A549 (cell line): Measurements from ENCODE around the gene OR52B6.

Source experiments
- CEBPB ChIP-seq, 2 experiments: fragments of >200 bp in 1 of 2; sonication (Bioruptor Twin) in 1 of 2; formaldehyde crosslinking in 1 of 2; IDR thresholded peaks; 2 replicates each; pipeline ENCODE4 v1.6.1; 2012 to 2016
- CHD4 ChIP-seq: fragments of 200-600 bp; sonication (generic); IDR thresholded peaks from 2 replicates; pipeline ENCODE4 v1.6.1; 2016; ENCODE audit warnings: antibody characterized with exemption, mild to moderate bottlenecking, borderline replicate concordance
- EP300 ChIP-seq, 2 experiments: fragments of >200 bp; sonication (Bioruptor Twin); formaldehyde crosslinking; IDR thresholded peaks; 2 replicates in 1 of 2; 3 replicates in 1 of 2; pipeline ENCODE4 v1.6.1; 2016 to 2017
- ESRRA ChIP-seq: fragments of 150-350 bp; IDR thresholded peaks from 2 replicates; pipeline ENCODE4 v1.6.1; 2014; ENCODE audit warnings: mild to moderate bottlenecking, low read length, borderline replicate concordance
- FOXS1 ChIP-seq: fragments of 250-450 bp; sonication (Bioruptor Pico); IDR thresholded peaks from 2 replicates; pipeline ENCODE4 v1.5.0; 2020; ENCODE audit warnings: mild to moderate bottlenecking, moderate library complexity
- NR3C1 ChIP-seq: fragments of >200 bp; sonication (Bioruptor Twin); formaldehyde crosslinking; IDR thresholded peaks from 3 replicates; pipeline ENCODE4 v1.6.1; 2017
- POLR2AphosphoS2 ChIP-seq: conservative IDR thresholded peaks from 2 replicates; pipeline ENCODE4 v1.6.1; 2012; ENCODE audit warnings: low read length, improper control_type of control experiment, inconsistent platforms
- RFX5 ChIP-seq: fragments of 450-650 bp; IDR thresholded peaks from 2 replicates; pipeline ENCODE4 v1.7.1; 2014; ENCODE audit warnings: antibody characterized with exemption, mild to moderate bottlenecking, moderate library complexity
- ZFP36 ChIP-seq: fragments of 450-650 bp; IDR thresholded peaks from 2 replicates; pipeline ENCODE4 v1.6.1; 2014; ENCODE audit warnings: borderline replicate concordance; ENCODE audit not compliant: partially characterized antibody
- TF ChIP-seq, protein P1 (sequence below): IDR thresholded peaks from 2 replicates; pipeline ENCODE4 v1.6.1; 2012; ENCODE audit warnings: low read depth, borderline replicate concordance
- TF ChIP-seq, protein P2 (sequence below): fragments of 200-600 bp; sonication (generic); IDR thresholded peaks from 2 replicates; pipeline ENCODE4 v1.6.1; 2016; ENCODE audit warnings: antibody characterized with exemption, mild to moderate bottlenecking, moderate library complexity
- TF ChIP-seq, protein P3 (sequence below): fragments of >200 bp; sonication (Bioruptor Twin); formaldehyde crosslinking; IDR thresholded peaks from 3 replicates; pipeline ENCODE4 v1.5.1; 2016

DNA sequence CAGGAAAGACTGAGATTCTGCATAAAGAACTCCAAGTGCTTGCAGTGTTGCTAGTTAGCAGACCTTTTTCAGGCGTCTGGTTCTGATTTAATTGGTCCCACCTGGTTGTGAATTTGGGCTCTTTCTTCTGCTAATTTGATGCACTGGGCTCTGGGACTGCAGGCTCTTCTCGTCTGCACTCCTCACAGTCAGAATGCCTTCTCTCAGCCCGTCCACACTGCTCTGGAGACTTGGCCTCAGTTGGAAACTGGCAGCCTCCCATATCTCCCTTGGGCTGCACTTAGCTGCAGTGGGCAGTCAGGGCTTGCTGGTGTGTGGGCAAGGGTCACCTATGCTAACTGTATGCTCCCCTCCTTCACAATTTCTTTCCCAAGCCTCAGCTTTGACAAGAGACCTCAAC, 17.3 kb downstream of the OR52B6 start:
- TF ChIP-seq, protein P1, sequence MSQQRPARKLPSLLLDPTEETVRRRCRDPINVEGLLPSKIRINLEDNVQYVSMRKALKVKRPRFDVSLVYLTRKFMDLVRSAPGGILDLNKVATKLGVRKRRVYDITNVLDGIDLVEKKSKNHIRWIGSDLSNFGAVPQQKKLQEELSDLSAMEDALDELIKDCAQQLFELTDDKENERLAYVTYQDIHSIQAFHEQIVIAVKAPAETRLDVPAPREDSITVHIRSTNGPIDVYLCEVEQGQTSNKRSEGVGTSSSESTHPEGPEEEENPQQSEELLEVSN, result no peak
- no peak for TF ChIP-seq EP300 (IDR thresholded peaks at IDR 0.05)
- TF ChIP-seq POLR2AphosphoS2, result no peak
- no peak for TF ChIP-seq ESRRA
- TF ChIP-seq, protein P2, sequence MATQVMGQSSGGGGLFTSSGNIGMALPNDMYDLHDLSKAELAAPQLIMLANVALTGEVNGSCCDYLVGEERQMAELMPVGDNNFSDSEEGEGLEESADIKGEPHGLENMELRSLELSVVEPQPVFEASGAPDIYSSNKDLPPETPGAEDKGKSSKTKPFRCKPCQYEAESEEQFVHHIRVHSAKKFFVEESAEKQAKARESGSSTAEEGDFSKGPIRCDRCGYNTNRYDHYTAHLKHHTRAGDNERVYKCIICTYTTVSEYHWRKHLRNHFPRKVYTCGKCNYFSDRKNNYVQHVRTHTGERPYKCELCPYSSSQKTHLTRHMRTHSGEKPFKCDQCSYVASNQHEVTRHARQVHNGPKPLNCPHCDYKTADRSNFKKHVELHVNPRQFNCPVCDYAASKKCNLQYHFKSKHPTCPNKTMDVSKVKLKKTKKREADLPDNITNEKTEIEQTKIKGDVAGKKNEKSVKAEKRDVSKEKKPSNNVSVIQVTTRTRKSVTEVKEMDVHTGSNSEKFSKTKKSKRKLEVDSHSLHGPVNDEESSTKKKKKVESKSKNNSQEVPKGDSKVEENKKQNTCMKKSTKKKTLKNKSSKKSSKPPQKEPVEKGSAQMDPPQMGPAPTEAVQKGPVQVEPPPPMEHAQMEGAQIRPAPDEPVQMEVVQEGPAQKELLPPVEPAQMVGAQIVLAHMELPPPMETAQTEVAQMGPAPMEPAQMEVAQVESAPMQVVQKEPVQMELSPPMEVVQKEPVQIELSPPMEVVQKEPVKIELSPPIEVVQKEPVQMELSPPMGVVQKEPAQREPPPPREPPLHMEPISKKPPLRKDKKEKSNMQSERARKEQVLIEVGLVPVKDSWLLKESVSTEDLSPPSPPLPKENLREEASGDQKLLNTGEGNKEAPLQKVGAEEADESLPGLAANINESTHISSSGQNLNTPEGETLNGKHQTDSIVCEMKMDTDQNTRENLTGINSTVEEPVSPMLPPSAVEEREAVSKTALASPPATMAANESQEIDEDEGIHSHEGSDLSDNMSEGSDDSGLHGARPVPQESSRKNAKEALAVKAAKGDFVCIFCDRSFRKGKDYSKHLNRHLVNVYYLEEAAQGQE, result no peak
- TF ChIP-seq FOXS1, result no peak
- TF ChIP-seq, protein P3, sequence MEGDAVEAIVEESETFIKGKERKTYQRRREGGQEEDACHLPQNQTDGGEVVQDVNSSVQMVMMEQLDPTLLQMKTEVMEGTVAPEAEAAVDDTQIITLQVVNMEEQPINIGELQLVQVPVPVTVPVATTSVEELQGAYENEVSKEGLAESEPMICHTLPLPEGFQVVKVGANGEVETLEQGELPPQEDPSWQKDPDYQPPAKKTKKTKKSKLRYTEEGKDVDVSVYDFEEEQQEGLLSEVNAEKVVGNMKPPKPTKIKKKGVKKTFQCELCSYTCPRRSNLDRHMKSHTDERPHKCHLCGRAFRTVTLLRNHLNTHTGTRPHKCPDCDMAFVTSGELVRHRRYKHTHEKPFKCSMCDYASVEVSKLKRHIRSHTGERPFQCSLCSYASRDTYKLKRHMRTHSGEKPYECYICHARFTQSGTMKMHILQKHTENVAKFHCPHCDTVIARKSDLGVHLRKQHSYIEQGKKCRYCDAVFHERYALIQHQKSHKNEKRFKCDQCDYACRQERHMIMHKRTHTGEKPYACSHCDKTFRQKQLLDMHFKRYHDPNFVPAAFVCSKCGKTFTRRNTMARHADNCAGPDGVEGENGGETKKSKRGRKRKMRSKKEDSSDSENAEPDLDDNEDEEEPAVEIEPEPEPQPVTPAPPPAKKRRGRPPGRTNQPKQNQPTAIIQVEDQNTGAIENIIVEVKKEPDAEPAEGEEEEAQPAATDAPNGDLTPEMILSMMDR, result no peak
- TF ChIP-seq RFX5, result no peak
- TF ChIP-seq ZFP36, result no peak
- TF ChIP-seq CEBPB (IDR thresholded peaks at IDR 0.05), result no peak
- TF ChIP-seq CHD4, result no peak
- TF ChIP-seq NR3C1, result no peak
